ENCODE measurements around the gene DUSP7. TPM values are rescaled to one million over a fixed set of nuclear protein-coding genes. Genes with fewer than 3 reads are reported as not detected.

The DUSP7 gene
- total and polyA plus RNA-seq, 9 of the 15 experiments (the other 6 are each of a cell fraction or from before 2014, with no cell fraction given) = 0.45 to 15.8 (median 8.2) TPM

DNA sequence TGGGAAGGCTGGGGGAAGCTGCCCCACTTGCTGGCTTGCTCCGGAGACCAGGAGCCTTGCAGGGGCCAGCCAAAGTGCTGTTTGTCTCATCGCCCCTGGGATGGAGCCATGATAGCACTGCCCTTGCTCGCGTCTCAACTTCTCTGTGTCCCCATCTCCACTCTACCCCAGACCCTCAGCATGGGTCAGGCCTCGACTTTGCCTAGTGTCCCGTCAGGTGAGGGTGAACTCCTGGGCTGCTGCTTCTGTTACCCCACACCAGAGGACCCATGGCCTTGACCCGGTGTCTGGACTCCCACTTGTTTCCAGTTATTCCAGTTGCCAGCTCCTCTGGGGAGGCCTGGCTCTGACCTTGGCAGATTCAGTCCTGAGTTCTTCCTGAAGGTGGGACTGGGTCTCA lies 36.5 kb upstream of the DUSP7 start (continued):
- TF ChIP-seq, protein P1, sequence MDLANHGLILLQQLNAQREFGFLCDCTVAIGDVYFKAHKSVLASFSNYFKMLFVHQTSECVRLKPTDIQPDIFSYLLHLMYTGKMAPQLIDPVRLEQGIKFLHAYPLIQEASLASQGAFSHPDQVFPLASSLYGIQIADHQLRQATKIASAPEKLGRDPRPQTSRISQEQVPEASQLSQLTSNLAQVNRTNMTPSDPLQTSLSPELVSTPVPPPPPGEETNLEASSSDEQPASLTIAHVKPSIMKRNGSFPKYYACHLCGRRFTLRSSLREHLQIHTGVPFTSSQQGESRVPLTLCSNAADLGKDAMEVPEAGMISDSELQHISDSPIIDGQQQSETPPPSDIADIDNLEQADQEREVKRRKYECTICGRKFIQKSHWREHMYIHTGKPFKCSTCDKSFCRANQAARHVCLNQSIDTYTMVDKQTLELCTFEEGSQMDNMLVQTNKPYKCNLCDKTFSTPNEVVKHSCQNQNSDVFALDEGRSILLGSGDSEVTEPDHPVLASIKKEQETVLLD (IDR thresholded peaks at IDR 0.05) = no peak
- TF ChIP-seq DNMT1 (IDR thresholded peaks at IDR 0.05) = no peak
- no peak for TF ChIP-seq ZKSCAN3 (CRISPR knock-in tag; IDR thresholded peaks at IDR 0.05)
- no peak for TF ChIP-seq ELF4 (CRISPR knock-in tag; IDR thresholded peaks at IDR 0.05)

DNA sequence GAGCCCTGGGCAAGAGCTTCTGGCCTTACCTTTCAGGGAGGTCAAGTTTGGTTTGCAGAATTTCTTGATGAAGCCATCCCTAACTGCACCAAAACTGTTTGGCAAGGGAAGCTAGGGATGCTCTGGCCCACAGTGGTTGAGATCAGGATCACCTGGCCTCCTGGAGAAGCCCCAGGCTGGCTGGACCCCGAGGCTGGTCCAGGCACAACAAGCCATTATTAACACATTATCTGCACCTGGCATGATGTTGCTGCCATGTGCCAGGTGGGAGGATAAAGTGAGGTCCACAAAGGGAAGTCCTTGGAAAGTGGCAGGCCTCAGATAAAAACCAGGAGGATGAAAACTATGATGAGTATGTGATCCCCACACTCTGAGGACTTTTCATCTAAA lies 35.9 kb upstream of the DUSP7 start:
- Histone ChIP-seq H3K79me2 (ENCODE audit: control insufficient read depth, insufficient read depth, low read length) (no peaks in the 10 kb centered on the region), H2AFZ (ENCODE audit: low read depth, low read length) (no peak overlapping the region), H3K27ac (ENCODE audit: extremely low read depth, low read depth, low read length) (no peak overlapping the region), H3K36me3 (ENCODE audit: control insufficient read depth, insufficient read depth, low read length) (peaks cover 29% of the 10 kb centered on the region; the same call in 1 of the 3 replicates), H3K9ac (ENCODE audit: insufficient read depth in 1 of 2, low read depth in 2 of 2, low read length in 2 of 2) (no peak overlapping the region), H4K20me1 (replicated peaks; ENCODE audit: control insufficient read depth, insufficient read depth, low read length) (no peaks in the 10 kb centered on the region), H3K27me3 (ENCODE audit: control insufficient read depth in 2 of 2, insufficient read depth in 2 of 2, low read length in 2 of 2) (no peaks in the 10 kb centered on the region), H3K4me3 (no peak overlapping the region), H3K9me3 (replicated peaks; ENCODE audit: control insufficient read depth, insufficient read depth, low read depth, low read length) (no peaks in the 10 kb centered on the region), H3K9me1 (ENCODE audit: control insufficient read depth, insufficient read depth, low read length) (no peaks in the 10 kb centered on the region), H3K4me1 (replicated peaks in 1 of 2; ENCODE audit: control insufficient read depth in 2 of 2, insufficient read depth in 2 of 2, low read length in 2 of 2) (peaks cover 21 to 27% of the 10 kb centered on the region in 2 experiments), H3K4me2 (ENCODE audit: insufficient read depth, low read length) (no peak overlapping the region)
- in situ Hi-C loops (cut with MboI) (no loop called here), intact Hi-C loops (cut with micrococcal nuclease) (no loop called here)
- CTCF ChIA-PET (ENCODE audit: low intra/inter-chr PET ratio) = no interaction called here
- ATAC-seq (no peak), FAIRE-seq (no peak), DNase-seq (ENCODE audit: extremely low read depth in 1 of 4, low spot score in 3 of 4) (no peak)
- POLR2A ChIA-PET = no interaction called here
- 67% methylated on average over 1 of the region's 1 CpG for WGBS (ENCODE audit: insufficient coverage, low coverage, missing lambda C conversion rate)
- BruUV-seq (replicated peaks) = no TSS peak
- no peak for TF ChIP-seq XRCC5 (IDR thresholded peaks at IDR 0.05; ENCODE audit: low read depth, low read length)
